Measurements from ENCODE around the gene DEAF1. TPM values are rescaled to one million over a fixed set of nuclear protein-coding genes. Genes with fewer than 3 reads are reported as not detected.
A peak's percentile ranks its signal among the peaks of the same experiment; 100 is the strongest.

The DEAF1 gene
- total RNA-seq, 2 donors from 2014 or later: 40.5 to 66.1 TPM

DNA sequence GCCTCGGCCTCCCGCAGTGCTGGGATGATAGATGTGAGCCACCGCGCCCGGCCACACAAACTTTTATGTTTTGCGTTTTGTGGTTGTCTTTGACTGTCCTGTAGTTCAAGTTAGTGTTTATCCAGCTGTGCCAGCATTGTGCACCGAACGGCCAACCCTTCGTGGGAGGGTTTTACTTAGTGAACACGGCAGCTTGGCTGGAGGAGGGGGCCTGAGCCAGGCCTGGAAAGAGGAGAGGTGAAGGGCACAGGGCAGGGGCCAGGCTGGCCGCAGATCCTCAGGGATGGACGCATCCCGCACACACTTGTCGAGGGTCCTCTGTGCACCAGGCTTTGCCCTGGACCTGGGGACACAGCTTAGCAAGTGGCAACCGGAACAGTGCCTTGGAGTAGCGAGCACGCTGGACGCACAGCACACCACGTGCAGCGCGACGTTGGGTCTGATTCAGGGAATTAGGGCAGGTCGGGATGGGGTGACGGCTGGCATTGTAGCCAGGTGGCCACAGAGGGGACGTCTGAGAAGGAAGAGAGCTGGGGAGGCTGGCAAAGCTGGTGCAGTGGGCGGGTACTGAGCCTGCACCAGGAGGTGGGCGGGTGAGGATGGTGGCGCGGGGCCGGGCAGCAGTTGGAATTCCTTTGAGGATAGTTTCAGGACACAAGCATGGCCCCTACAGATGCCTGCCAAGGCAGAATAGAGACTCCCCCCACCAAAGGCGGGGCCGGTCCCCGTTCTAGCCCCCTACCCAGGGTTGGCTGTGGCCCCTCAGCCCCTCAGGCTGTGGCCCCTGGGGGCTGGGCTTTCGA, 24.4 kb upstream of the DEAF1 start:
- peaks cover 0 to 3% of the 10 kb centered on the region in 2 donors for H3K9me3 Mint-ChIP-seq
- H3K36me3 Mint-ChIP-seq (ENCODE audit: insufficient read depth in 2 of 2): peaks cover 0 to 4% of the 10 kb centered on the region in 2 donors
- peaks cover 11% of the 10 kb centered on the region for H3K4me1 Mint-ChIP-seq (ENCODE audit: low read depth)
- peaks cover 25% of the 10 kb centered on the region for H3K27me3 Mint-ChIP-seq (ENCODE audit: low read depth)
- no peak for DNase-seq
- peak overlapping the region; percentile 59 to 73 for H3K4me3 Mint-ChIP-seq
- no peak overlapping the region for H3K27ac Mint-ChIP-seq
- ATAC-seq (replicated peaks in 1 of 2): no peak

DNA sequence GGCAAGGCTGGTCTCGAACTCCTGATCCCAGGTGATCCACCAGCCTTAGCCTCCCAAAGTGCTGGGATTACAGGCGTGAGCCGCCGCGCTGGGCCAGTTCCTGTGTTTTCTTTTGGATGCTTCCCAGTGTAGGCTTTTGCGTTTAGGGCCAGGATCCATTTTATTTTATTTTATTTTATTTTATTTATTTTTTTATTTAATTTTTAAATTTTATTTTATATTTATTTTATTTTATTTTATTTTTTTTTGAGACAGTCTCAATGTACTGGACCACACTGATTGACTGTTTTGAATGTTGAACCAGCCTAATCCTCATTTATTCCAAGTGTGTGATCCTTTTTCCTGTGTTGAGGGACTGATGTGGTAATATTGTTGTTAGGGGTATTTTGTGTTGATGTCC, 19.4 kb upstream of the DEAF1 start:
- H3K9me3 Mint-ChIP-seq: peaks cover 0 to 3% of the 10 kb centered on the region in 2 donors
- H3K27me3 Mint-ChIP-seq (ENCODE audit: low read depth): peaks cover 5% of the 10 kb centered on the region
- peaks cover 5% of the 10 kb centered on the region for H3K4me1 Mint-ChIP-seq (ENCODE audit: low read depth)
- peaks cover 0 to 3% of the 10 kb centered on the region in 2 donors for H3K36me3 Mint-ChIP-seq (ENCODE audit: insufficient read depth in 2 of 2)
- H3K27ac Mint-ChIP-seq: no peak overlapping the region
- DNase-seq (no peak), ATAC-seq (replicated peaks in 1 of 2) (no peak)
- no peak overlapping the region for H3K4me3 Mint-ChIP-seq

DNA sequence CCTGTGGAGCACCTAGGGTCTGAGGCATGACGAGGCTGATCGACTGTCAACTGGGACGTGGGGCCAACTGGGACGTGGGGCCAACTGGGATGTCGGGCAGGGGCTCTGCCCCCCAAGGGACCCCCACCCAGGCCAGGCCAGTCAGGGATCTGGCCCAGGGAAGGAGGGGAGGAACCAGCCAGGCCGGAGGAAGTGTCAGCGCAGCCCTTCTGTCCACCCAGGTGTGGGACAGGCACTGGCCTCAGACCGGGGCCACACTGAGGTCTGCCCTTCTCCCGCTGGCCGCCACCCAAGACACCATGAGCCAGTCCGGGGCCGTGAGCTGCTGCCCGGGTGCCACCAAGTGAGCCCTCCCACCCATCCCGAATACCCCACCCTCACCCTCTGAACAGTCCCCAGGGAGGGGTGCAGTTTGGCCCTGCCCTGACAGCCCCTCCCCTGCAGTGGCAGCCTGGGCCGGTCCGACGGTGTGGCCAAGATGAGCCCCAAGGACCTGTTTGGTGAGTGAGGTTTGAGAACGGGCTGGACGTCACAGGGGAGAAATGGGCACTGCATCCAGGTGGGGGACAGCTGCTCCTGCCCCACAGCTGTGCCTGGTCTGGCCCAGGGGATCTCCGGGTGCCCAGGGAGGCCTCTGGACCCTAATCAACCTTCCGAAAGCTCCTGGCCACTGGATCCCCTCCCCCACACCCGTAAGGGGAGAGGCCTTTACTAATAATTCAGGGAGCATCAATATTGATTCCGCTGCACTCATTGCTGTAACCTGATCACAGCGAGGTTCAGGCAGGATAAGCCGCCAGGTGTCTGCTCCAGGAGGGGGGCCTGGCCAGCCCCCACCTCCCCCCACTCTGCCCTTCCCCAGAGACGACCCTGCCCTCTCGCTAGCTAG, 14.3 kb upstream of the DEAF1 start:
- no peak for ATAC-seq (replicated peaks in 1 of 2)
- Mint-ChIP-seq H3K4me3 (no peak overlapping the region), H3K27ac (no peak overlapping the region), H3K4me1 (ENCODE audit: low read depth) (peaks cover 5% of the 10 kb centered on the region), H3K27me3 (ENCODE audit: low read depth) (peaks cover 11% of the 10 kb centered on the region), H3K36me3 (ENCODE audit: insufficient read depth in 2 of 2) (no peaks in the 10 kb centered on the region), H3K9me3 (no peaks in the 10 kb centered on the region)
- DNase-seq: no peak

DNA sequence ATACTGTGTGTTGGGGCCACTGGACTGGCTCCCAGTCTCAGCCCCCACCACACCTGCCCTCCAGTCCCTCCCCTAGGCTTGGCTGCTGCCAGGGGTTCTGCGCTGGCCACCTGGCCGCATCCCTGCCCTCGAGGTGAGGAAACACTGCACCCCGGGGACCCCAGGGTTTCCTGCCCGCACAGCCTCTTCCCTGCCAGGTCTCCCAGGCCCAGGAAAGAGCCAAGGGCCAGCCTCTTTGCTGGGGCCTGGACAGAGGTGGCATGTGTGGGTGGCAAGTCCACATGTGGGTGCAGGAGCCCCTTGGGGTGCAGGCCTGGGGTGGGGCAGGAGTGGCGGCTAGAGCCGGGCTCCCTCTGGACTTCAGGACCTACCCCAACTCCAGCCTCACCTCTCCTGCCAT, 13.5 kb upstream of the DEAF1 start:
- ATAC-seq (replicated peaks in 1 of 2): no peak
- no peak overlapping the region for H3K4me3 Mint-ChIP-seq
- DNase-seq: no peak
- no peaks in the 10 kb centered on the region for H3K9me3 Mint-ChIP-seq
- H3K4me1 Mint-ChIP-seq (ENCODE audit: low read depth): peaks cover 5% of the 10 kb centered on the region
- H3K27ac Mint-ChIP-seq: no peak overlapping the region
- H3K27me3 Mint-ChIP-seq (ENCODE audit: low read depth): peaks cover 11% of the 10 kb centered on the region
- H3K36me3 Mint-ChIP-seq (ENCODE audit: insufficient read depth in 2 of 2): no peaks in the 10 kb centered on the region

DNA sequence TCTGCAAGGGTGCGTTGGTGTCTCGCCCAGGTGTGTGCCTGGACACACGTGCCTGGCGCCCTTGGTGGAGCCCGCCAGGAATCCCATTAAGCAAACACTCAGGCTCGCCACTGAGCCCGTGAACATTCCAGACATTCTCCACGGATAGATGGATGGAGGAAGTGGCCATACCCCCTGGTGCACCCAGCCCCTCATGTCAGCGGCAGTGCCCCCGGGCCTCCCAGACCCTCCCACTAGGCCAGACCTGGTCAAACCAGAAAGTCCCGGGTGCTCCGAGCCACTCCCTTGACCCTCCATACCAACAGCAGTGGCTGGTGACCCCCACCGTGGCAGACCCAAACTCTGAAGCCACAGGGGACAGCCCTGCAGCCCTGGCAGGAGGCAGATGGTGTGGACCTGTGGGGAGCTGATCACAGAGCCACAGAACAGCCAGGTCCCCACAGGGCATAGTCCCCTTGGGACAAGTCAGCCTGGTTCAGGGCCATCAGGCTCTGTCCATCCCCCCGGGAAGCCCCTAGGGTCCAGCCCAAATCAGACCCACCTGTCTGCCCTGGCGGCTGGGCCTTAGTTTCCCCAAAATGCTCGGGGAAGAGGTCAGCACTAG, 12.9 kb upstream of the DEAF1 start:
- Mint-ChIP-seq H3K9me3 (no peaks in the 10 kb centered on the region), H3K36me3 (ENCODE audit: insufficient read depth in 2 of 2) (no peaks in the 10 kb centered on the region), H3K4me1 (ENCODE audit: low read depth) (peaks cover 5% of the 10 kb centered on the region), H3K27me3 (ENCODE audit: low read depth) (peaks cover 11% of the 10 kb centered on the region), H3K4me3 (peak overlapping the region in 1 of 2 donors; percentile 9), H3K27ac (no peak overlapping the region)
- DNase-seq (no peak), ATAC-seq (replicated peaks in 1 of 2) (no peak)

DNA sequence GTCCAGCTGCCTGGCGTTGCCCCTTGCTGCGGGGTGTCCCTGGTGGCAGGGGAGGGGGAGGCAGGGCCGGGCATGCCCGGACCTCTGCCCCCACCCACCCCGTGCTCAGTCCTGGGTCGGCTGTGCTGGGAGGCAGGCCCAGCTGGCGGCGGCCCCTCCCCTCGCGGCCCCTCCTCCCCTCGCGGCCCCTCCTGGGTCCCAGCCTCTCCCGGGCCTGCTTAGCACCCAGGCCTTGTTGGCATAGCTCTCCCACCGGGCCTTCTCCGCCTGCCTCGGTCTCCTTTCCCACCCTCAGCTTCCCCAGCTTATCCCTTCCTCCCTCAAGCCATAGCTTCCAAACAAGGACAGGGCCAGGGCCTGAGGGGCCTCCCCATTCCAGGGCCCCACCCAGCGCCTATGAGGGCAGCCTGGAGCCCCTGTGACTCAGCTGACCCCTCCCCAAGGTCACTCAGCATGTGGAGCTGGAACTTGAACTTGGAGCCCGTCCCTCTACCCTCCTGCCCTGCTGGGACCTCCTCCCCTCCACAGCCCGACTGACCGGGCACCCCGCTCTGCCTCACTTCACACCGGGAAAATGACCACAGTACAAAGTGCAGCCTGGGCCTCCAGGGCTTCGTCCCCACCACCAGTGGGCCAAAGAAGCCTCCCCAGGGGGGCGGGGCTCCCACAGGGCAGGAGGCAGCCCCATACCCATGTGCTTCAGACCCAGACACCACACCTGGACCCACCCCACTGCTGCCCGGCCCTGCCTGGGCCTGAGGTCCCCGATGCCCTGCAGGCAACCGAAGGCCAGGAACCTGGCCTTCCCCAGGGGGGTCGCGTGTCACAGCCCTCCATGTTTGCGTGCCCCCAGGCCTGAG, 12.2 kb upstream of the DEAF1 start:
- peaks cover 5% of the 10 kb centered on the region for H3K4me1 Mint-ChIP-seq (ENCODE audit: low read depth)
- peaks cover 11% of the 10 kb centered on the region for H3K27me3 Mint-ChIP-seq (ENCODE audit: low read depth)
- H3K36me3 Mint-ChIP-seq (ENCODE audit: insufficient read depth in 2 of 2): no peaks in the 10 kb centered on the region
- H3K4me3 Mint-ChIP-seq: peak overlapping the region in 1 of 2 donors; percentile 49
- no peak overlapping the region for H3K27ac Mint-ChIP-seq
- H3K9me3 Mint-ChIP-seq: no peaks in the 10 kb centered on the region
- DNase-seq (no peak), ATAC-seq (replicated peaks in 1 of 2) (no peak)

DNA sequence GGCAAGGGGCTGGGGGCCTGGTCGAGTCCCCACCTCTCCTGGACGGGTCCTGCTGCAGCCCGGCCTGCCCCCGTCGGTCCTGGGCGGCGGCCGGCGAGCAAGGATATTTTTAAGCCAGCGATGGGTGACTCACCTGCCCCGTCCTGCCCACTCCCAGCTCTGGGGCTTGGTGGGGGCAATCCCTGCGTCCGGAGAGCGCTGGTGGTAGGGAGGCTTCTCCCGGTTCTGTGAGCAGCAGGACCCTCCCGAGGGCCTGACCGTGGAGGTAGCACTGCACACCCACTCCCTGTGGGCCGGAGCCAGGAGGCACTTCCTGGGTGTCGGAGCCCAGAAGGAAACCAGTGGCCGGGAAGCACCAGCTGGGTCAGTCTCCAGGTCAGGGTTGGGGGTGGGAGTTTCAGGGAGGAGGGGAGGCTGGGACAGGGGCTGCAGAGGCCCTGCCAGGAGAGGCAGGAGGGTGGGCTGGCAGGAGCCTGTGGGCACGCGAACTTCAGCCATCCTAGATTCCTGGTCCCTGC, 11.5 kb upstream of the DEAF1 start:
- Mint-ChIP-seq H3K27me3 (ENCODE audit: low read depth) (peaks cover 11% of the 10 kb centered on the region), H3K4me3 (peak overlapping the region in 1 of 2 donors; percentile 29), H3K36me3 (ENCODE audit: insufficient read depth in 2 of 2) (no peaks in the 10 kb centered on the region), H3K4me1 (ENCODE audit: low read depth) (peaks cover 5% of the 10 kb centered on the region), H3K27ac (no peak overlapping the region), H3K9me3 (no peaks in the 10 kb centered on the region)
- ATAC-seq (replicated peaks in 1 of 2): peak; percentile 14 to 51
- no peak for DNase-seq

DNA sequence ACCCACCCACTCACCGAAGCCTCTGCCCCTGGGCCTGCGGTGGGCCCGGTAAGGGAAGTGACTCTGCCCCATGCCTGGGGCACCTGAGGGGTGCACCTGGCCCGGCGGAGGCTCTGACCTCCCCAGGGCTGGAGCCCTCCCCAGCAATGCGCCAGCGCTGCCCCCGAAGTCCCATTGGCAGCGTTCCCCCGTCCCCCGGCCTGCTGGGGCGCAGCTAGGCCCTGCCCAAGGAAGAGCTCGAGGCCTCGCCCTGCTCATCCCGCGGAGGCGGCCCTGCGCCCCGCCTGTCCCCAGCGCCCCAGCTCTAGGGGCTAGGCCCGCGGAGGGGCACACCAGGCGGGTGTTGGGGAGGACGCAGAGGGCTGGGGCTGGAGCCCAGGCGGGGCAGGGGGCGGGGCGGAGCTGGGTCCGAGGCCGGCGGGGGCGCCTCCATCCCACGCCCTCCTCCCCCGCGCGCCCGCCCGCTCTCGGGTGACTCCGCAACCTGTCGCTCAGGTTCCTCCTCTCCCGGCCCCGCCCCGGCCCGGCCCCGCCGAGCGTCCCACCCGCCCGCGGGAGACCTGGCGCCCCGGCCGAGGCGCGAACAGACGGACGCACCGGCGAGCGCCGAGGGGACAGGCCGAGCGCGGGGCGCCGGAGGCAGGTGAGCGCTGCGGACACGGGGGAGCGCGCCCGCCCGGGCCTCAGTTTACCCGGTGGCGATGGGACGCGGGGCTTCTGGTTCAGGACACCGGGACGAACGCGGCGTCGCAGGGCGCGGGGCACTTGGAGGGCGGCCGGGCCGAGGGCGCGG, 10.8 kb upstream of the DEAF1 start, which contains the start of gene EPS8L2:
EPS8L2 (plus strand) TSS at position 586 of the 793 bp plus-strand sequence. CDS start 3,177 bp downstream, outside the sequence.
- peak; percentile 31 to 37 for ATAC-seq (replicated peaks in 1 of 2)
- peak within 1 kb of the TSS in 1 of 2 donors; percentile 49 for H3K4me3 Mint-ChIP-seq
- H3K9me3 Mint-ChIP-seq: no peaks in the 10 kb centered on the region
- no peak within 1 kb of the TSS for H3K27ac Mint-ChIP-seq
- no peak for DNase-seq
- H3K27me3 Mint-ChIP-seq (ENCODE audit: low read depth): peaks cover 11% of the 10 kb centered on the region
- H3K36me3 Mint-ChIP-seq (ENCODE audit: insufficient read depth in 2 of 2): no peaks in the 10 kb centered on the region
- H3K4me1 Mint-ChIP-seq (ENCODE audit: low read depth): no peaks in the 10 kb centered on the region

DNA sequence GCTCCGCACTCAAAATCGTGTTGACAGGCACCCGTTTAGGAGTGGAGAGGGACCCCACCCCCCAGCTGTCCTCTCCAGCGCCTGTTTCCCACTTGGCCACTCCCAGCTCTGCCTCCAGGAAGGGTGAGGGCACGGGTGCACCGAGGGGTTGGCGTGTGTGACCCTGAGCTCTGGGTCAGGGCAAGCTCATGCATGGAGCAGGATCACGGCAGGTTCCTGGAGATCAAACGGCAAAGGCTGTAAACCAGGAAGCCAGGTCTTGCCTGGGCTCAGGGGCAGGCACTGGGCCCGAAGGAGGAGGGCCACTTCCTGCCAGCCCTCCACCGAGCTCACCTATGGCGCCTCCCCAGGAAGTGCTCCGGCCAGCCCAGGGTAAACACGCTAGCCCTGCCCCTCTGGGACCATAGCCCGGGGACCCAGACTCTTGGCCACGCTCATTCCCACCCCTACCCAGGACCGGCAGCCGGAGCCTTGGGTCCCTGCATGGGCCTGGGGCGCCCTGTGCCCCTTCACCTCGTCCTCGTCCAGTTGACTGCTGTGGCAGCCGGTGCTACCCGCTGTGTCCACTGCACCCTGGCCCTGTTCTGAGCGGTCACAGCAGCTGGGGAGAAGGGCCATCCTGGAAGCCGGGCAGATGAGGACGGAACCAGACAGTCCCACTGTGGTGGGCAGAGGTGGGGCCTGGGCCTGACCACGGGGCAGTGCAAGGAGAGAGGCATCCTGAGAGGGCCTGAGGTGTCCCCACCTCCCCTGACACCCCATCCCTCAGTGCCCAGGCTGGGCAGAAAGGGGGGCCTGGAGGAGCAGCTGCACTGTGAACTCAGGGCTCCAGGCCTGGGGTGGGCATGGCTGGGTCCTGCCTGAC, 10.0 kb upstream of the DEAF1 start:
- Mint-ChIP-seq H3K4me3 (peak overlapping the region in 1 of 2 donors; percentile 49), H3K36me3 (ENCODE audit: insufficient read depth in 2 of 2) (no peaks in the 10 kb centered on the region), H3K27ac (no peak overlapping the region)

DNA sequence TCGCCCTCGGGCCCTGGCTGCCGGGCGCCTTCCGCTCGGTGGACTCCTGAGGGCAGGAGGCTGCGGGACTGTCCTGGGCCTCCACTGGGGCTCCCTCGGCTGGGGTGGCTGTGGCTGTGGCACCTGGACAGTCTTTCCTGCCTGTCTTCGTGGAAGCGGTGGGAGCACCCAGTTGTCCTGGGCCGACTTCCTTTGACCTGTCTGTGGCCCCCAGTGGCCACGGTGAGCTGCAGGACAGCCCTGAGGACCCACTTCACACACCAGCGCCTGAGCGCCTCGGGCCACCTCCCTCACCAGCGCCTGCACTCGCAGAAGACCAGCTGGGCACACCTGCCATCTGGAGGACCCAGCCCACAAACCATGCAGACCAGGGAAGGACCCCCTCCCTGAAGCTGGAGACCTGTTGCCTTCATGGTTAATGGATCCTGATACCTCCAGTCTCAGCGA, 9.2 kb upstream of the DEAF1 start:
- no peak overlapping the region for H3K27ac Mint-ChIP-seq
- H3K9me3 Mint-ChIP-seq: no peaks in the 10 kb centered on the region
- peaks cover 11% of the 10 kb centered on the region for H3K27me3 Mint-ChIP-seq (ENCODE audit: low read depth)
- no peaks in the 10 kb centered on the region for H3K36me3 Mint-ChIP-seq (ENCODE audit: insufficient read depth in 2 of 2)
- H3K4me3 Mint-ChIP-seq: no peak overlapping the region
- ATAC-seq (replicated peaks in 1 of 2) (no peak), DNase-seq (no peak)
- H3K4me1 Mint-ChIP-seq (ENCODE audit: low read depth): no peaks in the 10 kb centered on the region

More for the DNA sequence above, 10.0 kb upstream of the DEAF1 start:
- Mint-ChIP-seq H3K27me3 (ENCODE audit: low read depth) (peaks cover 11% of the 10 kb centered on the region), H3K4me1 (ENCODE audit: low read depth) (no peaks in the 10 kb centered on the region), H3K9me3 (no peaks in the 10 kb centered on the region)
- ATAC-seq (replicated peaks in 1 of 2): no peak
- DNase-seq: no peak

DNA sequence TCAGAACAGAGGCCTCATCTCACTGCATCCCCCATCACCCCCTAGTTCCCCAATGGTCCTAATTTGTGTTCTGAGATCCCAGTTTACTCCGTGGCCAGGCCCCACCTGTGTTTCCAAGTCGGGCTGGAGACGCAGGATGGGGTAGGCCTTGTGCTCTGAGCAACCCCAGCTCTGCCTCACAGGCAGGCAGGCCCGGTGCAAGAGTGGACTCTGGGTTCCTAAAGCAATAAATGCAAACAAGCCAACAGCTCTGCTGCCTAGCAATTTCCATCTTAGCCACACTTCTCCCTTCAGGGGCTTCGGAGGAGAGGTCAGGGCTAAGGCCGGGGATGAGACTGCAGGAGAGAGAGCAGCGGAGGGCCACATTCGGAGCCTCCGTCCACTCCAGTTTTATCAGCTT, 8.5 kb upstream of the DEAF1 start:
- Mint-ChIP-seq H3K27ac (no peak overlapping the region), H3K27me3 (ENCODE audit: low read depth) (peaks cover 11% of the 10 kb centered on the region), H3K36me3 (ENCODE audit: insufficient read depth in 2 of 2) (no peaks in the 10 kb centered on the region), H3K4me3 (no peak overlapping the region), H3K4me1 (ENCODE audit: low read depth) (no peaks in the 10 kb centered on the region), H3K9me3 (no peaks in the 10 kb centered on the region)
- DNase-seq (no peak), ATAC-seq (replicated peaks in 1 of 2) (no peak)

Measured in activated T-cell treated with anti-CD3 and anti-CD28 coated beads, Interleukin-2, amount 50 U/mL, for 72 hours (primary cell).